Measurements from ENCODE around the gene LAMA2. TPM values are rescaled to one million over a fixed set of nuclear protein-coding genes. Genes with fewer than 3 reads are reported as not detected.

LAMA2 gene
- total and polyA plus RNA-seq, 2 of the 8 experiments (the other 6 are each of a cell fraction or from before 2014, with no cell fraction given) = 1.3 to 3.8 TPM

DNA sequence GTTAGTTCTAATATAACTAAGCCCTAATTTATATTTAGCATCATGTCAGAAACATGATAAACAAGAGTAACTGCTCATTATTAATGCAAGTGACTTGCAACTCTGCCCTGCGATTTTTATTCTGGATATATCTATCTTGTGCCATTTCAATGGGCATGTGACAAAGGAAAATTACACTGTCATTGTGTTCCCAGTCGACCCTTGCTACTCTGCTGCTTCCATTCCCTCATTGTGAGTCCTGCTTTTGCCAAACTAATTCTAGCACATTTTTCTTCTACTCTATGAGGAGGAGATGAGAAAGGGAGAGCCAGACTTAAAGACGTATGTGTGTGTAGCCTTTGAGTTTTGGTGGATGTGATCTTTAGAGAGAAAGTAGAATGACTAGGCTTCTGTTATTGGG lies 551.2 kb downstream of the LAMA2 start:
- no peak overlapping the region for H2BK120ac ChIP-seq (replicated peaks; ENCODE audit: low read depth, low read length)
- no peak overlapping the region for H4K91ac ChIP-seq (replicated peaks; ENCODE audit: insufficient read length, low read length)
- no peak overlapping the region for H2AK5ac ChIP-seq (ENCODE audit: low read depth, low read length)
- no peaks in the 10 kb centered on the region for H3K4me1 ChIP-seq (replicated peaks in 1 of 4; ENCODE audit: control insufficient read depth in 3 of 4, insufficient read depth in 4 of 4, low read length in 3 of 4)
- no peaks in the 10 kb centered on the region for H3K27me3 ChIP-seq (replicated peaks in 1 of 4; ENCODE audit: control insufficient read depth in 3 of 4, extremely low read depth in 1 of 4, insufficient read depth in 3 of 4, low read length in 3 of 4)
- no peak overlapping the region for H2BK5ac ChIP-seq (ENCODE audit: low read depth, low read length)
- H4K5ac ChIP-seq (ENCODE audit: insufficient read length, low read depth, low read length) = no peak overlapping the region
- DNase-seq (ENCODE audit: low read depth in 1 of 2, low spot score in 2 of 2) = no peak
- no peak overlapping the region for H3K4me2 ChIP-seq (ENCODE audit: insufficient read depth in 1 of 2, low read depth in 2 of 2, low read length in 2 of 2)
- no peaks in the 10 kb centered on the region for H4K20me1 ChIP-seq (replicated peaks in 1 of 2; ENCODE audit: control insufficient read depth in 1 of 2, insufficient read depth in 2 of 2, low read length in 2 of 2)
- H3K23ac ChIP-seq (ENCODE audit: insufficient read length) = no peak overlapping the region
- no peak for FAIRE-seq
- POLR2A ChIA-PET (ENCODE audit: partially characterized antibody) = no interaction called here
- no peak overlapping the region for H4K8ac ChIP-seq (ENCODE audit: extremely low read depth, insufficient read depth, low read length)
- H3K18ac ChIP-seq (ENCODE audit: extremely low read depth, low read length) = no peak overlapping the region
- CTCF ChIA-PET (ENCODE audit: partially characterized antibody) = no interaction called here
- H3K36me3 ChIP-seq (ENCODE audit: control insufficient read depth in 2 of 4, insufficient read depth in 4 of 4, low read length in 3 of 4) = no peaks in the 10 kb centered on the region
- H2BK12ac ChIP-seq (ENCODE audit: low read depth, low read length) = no peak overlapping the region
- 88% methylated on average over 3 of the region's 3 CpGs; no CpG with 5 or more reads in 1 of the 2 experiments for WGBS, 2 experiments (ENCODE audit: extremely low coverage in 1 of 2, insufficient coverage in 1 of 2, insufficient read length in 1 of 2, insufficient replicate concordance in 2 of 2, low coverage in 1 of 2, low lambda C conversion rate in 2 of 2, missing lambda C conversion rate in 1 of 2)
- H3K14ac ChIP-seq (ENCODE audit: insufficient read length) = no peak overlapping the region
- H2BK20ac ChIP-seq (ENCODE audit: low read length) = no peak overlapping the region
- H3K9ac ChIP-seq (replicated peaks in 1 of 4; ENCODE audit: extremely low read depth in 1 of 4, low read depth in 3 of 4, low read length in 3 of 4) = no peak overlapping the region
- H3K9me3 ChIP-seq (ENCODE audit: insufficient read depth in 2 of 2, low read depth in 1 of 2, low read length in 1 of 2) = no peaks in the 10 kb centered on the region
- no peak overlapping the region for H2BK15ac ChIP-seq (ENCODE audit: low read length)
- H2AFZ ChIP-seq (ENCODE audit: low read length) = no peak overlapping the region
- H3K27ac ChIP-seq (ENCODE audit: low read depth, low read length) = no peak overlapping the region
- H3K23me2 ChIP-seq (ENCODE audit: low read depth, low read length) = no peaks in the 10 kb centered on the region
- H3K56ac ChIP-seq (replicated peaks; ENCODE audit: insufficient read length, low read depth, low read length) = no peak overlapping the region
- TF ChIP-seq ASH2L (IDR thresholded peaks at IDR 0.05; ENCODE audit: low read length) (no peak), EZH2 (IDR thresholded peaks at IDR 0.05; ENCODE audit: low read depth, low read length, severe bottlenecking) (no peak), JUN (IDR thresholded peaks at IDR 0.05; ENCODE audit: low read depth, low read length) (no peak), CHD1 (IDR thresholded peaks at IDR 0.05; ENCODE audit: low read depth, low read length) (no peak), HDAC6 (IDR thresholded peaks at IDR 0.05; ENCODE audit: low read depth, low read length) (no peak), CBX5 (IDR thresholded peaks at IDR 0.05; ENCODE audit: low read depth, low read length) (no peak), SAP30 (IDR thresholded peaks at IDR 0.05; ENCODE audit: insufficient read depth, insufficient replicate concordance, low read length) (no peak), BCL11A (IDR thresholded peaks at IDR 0.05; ENCODE audit: low read depth in 2 of 2, low read length in 2 of 2) (no peak)
- TF ChIP-seq, protein P1, sequence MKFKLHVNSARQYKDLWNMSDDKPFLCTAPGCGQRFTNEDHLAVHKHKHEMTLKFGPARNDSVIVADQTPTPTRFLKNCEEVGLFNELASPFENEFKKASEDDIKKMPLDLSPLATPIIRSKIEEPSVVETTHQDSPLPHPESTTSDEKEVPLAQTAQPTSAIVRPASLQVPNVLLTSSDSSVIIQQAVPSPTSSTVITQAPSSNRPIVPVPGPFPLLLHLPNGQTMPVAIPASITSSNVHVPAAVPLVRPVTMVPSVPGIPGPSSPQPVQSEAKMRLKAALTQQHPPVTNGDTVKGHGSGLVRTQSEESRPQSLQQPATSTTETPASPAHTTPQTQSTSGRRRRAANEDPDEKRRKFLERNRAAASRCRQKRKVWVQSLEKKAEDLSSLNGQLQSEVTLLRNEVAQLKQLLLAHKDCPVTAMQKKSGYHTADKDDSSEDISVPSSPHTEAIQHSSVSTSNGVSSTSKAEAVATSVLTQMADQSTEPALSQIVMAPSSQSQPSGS (IDR thresholded peaks at IDR 0.05; ENCODE audit: low read length) = no peak
- TF ChIP-seq, protein P2, sequence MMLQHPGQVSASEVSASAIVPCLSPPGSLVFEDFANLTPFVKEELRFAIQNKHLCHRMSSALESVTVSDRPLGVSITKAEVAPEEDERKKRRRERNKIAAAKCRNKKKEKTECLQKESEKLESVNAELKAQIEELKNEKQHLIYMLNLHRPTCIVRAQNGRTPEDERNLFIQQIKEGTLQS (IDR thresholded peaks at IDR 0.05; ENCODE audit: insufficient read depth, low read depth, low read length) = no peak
- TF ChIP-seq, protein P3, sequence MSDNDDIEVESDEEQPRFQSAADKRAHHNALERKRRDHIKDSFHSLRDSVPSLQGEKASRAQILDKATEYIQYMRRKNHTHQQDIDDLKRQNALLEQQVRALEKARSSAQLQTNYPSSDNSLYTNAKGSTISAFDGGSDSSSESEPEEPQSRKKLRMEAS (IDR thresholded peaks at IDR 0.05) = no peak
- no peaks in the 10 kb centered on the region for H3K79me2 ChIP-seq (ENCODE audit: control insufficient read depth in 1 of 2, insufficient read depth in 2 of 2, low read length in 2 of 2)
- no peaks in the 10 kb centered on the region for H3K79me1 ChIP-seq (ENCODE audit: low read depth, low read length)
- H3K4me3 ChIP-seq (ENCODE audit: extremely low read depth in 1 of 4, insufficient read depth in 2 of 4, low read depth in 3 of 4, low read length in 4 of 4) = no peak overlapping the region
- H3K4ac ChIP-seq (replicated peaks; ENCODE audit: insufficient read length, low read depth, low read length) = no peak overlapping the region
